ENCODE measurements around the gene HAGH.
A peak's percentile ranks its signal among the peaks of the same experiment; 100 is the strongest.

Gene HAGH

GRCh38 chr16:1772362-1772907, 54.2 kb downstream of the HAGH start, which contains the start of gene EME2:
TSS of gene EME2 (plus strand) at chr16:1772810. CDS start at chr16:1773228, 418 bp downstream.
- no peak for DNase-seq

- DNase-seq: no peak
Measured at GRCh38 chr16:1771864-1772361, 54.7 kb downstream of the HAGH start.

DNA sequence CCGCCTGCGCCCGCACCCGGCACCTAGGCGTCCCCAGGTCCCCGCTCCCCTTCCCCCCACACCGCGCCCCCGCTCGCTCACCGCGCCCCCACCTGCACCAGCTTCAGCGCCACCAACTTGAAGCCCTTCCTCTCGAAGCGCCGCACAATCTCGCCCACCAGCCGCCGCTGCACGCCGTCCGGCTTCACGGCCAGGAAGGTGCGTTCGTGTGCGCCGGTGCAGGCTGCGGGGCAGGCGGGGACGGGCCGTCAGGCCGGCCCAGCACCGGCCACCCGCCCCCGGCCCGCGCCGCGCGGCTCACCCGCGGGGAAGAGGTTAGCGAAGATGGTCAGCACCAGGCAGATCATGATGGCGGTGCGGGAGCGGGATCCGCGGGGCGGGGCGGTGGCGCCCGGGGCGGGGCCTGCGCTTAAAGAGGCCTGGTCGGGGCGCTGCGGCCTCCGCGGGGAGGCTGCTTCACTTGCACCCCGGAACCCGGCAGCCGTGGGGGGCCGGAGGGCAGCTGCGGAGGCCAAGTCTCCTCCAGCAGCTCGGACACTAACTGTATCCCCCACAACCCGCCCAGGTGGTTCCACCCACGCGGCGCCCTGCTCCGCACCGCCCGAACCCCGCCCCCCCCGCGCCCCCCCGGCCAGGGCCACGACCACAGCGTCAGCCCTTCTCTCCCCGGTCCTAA, 55.3 kb downstream of the HAGH start, which contains the start of gene NME3:
NME3 (minus strand) TSS at position 356 of the 676 bp plus-strand sequence; CDS start at position 347, 9 bp downstream.
- DNase-seq: no peak

GRCh38 chr16:1770328-1771187, 56.1 kb downstream of the HAGH start:
- peak; percentile 55 for DNase-seq

- no peak for DNase-seq
Measured at GRCh38 chr16:1769402-1770300, 57.0 kb downstream of the HAGH start.

- DNase-seq: no peak
Measured at GRCh38 chr16:1768767-1769401, 57.7 kb downstream of the HAGH start.

DNA sequence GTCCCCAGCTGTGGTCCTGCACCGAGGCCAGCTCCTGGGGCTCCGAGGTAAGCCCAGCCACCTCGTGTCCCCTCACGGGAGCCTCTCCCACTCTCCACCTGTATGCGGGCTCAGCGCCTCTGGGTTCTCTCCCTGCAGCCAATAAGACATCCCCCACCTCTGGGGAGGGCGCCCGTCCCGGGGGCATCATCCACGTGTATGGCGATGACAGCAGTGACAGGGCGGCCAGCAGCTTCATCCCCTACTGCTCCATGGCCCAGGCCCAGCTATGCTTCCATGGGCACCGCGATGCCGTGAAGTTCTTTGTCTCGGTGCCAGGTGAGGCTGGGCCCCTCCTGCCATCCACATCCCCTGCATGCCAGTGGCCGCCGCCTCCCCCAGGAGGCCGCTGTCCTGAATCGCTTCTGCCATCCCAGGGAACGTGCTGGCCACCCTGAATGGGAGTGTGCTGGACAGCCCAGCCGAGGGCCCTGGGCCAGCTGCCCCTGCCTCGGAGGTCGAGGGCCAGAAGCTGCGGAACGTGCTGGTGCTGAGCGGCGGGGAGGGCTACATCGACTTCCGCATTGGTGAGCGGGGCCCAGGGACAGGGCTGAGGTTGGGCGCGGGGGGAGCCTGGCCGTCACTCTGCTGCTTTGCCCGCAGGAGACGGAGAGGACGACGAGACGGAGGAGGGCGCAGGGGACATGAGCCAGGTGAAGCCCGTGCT, 58.4 kb downstream of the HAGH start:
- DNase-seq: no peak

DNA sequence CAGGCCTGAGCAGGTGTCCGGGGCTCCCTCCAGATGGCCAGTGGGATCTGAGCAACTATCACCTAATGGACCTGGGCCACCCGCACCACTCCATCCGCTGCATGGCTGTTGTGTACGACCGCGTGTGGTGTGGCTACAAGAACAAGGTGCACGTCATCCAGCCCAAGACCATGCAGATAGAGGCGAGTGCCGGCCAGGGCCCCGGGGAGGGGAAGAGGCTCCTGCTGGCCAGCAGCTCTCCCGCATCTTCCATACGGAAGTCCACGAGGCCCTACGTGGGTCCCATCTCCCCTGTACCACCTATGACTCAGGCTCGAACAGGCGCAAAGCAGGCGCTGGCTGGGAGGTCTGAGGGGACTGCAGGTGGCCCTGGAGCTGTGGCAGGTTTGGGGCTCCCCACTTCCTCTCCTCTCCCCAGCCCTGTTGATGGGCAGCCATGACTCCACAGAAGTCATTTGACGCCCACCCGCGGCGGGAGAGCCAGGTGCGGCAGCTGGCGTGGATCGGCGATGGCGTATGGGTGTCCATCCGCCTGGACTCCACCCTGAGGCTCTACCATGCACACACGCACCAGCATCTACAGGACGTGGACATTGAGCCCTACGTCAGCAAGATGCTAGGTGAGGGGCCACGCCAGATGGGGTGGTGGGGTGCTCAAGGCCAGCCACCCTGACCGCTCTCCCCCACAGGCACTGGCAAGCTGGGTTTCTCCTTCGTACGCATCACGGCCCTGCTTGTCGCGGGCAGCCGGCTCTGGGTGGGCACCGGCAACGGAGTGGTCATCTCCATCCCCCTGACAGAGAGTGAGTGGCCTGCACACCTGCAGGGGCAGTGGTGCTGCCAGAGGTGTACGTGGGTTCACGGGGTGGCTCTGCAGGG, 59.3 kb downstream of the HAGH start:
- DNase-seq: no peak

DNA sequence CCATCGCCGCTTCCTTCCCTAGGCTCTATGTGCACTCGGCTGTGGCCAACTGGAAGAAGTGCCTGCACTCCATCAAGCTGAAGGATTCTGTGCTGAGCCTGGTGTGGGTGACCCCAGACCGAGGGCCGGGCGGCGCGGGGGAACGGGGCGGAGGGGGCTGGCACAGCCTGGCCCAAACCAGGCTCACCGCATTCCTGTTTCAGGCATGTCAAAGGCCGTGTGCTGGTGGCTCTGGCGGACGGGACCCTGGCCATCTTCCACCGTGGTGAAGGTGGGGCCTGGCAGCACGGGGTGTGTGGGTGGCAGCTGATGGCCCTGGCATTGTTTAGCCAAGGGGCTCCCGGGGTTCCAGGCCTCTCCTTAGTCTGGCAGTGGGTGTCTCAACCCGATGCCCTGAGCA, 59.9 kb downstream of the HAGH start:
- DNase-seq: no peak

DNA sequence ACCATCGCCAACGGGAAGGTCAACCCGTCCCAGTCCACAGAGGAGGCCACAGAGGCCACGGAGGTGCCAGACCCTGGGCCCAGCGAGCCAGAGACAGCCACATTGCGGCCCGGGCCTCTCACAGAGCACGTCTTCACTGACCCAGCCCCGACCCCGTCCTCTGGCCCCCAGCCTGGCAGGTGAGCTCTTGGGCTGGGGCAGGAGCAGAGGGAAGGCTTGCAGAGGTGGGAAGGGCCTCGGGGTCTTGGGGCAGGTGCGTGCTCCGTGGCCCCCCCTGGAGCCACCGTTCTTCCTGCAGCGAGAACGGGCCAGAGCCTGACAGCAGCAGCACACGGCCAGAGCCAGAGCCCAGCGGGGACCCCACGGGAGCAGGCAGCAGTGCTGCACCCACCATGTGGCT, 60.4 kb downstream of the HAGH start:
- DNase-seq: no peak

DNA sequence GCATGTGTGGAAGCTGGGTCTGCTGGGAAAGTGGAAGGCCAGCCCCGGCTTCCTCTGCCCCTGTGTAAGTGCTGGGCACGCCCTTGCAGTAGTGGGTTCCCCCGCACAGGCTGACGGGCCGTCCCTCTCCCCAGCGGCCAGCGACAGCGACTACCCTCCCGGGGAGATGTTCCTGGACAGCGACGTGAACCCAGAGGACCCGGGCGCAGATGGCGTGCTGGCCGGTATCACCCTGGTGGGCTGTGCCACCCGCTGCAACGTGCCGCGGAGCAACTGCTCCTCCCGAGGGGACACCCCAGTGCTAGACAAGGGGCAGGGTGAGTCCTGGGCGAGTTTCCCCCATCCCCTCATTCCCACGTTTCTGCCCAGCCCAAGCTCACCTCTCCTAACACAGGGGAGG, 60.8 kb downstream of the HAGH start:
- DNase-seq: no peak

- DNase-seq: no peak
Measured at GRCh38 chr16:1764971-1765370, 61.7 kb downstream of the HAGH start.

- DNase-seq: no peak
Measured at GRCh38 chr16:1763521-1764511, 62.8 kb downstream of the HAGH start.

DNA sequence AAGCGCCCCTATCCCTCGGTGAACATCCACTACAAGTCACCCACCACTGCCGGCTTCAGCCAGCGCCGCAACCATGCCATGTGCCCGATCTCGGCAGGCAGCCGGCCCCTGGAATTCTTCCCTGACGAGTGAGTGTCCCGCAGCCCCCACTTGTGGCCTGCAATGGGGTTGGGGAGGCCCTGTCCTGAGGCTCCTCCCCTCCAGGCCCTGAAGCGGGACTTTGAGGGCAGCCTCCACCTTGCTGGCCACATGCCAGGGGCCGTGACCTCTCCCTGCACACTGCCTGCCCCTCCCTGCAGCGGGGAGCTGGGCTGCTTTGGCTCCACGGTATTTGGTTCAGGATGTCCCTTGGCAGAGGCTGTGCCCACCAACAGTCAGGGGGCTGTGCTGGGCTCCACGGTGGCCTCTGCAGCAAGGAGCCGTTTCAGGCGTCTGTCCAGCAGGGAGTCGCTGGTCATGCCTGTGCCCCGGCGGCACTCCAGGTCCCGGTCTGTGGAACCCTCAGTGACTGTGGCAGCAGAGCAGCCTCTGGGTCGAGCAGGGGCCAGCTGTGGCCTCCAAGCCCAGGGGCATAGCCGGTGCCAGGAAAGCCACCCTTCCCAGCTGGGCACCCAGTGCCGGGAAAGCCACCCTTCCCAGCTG, 63.6 kb downstream of the HAGH start:
- no peak for DNase-seq

GRCh38 chr16:1762196-1762878, 64.3 kb downstream of the HAGH start:
- DNase-seq: no peak

DNA sequence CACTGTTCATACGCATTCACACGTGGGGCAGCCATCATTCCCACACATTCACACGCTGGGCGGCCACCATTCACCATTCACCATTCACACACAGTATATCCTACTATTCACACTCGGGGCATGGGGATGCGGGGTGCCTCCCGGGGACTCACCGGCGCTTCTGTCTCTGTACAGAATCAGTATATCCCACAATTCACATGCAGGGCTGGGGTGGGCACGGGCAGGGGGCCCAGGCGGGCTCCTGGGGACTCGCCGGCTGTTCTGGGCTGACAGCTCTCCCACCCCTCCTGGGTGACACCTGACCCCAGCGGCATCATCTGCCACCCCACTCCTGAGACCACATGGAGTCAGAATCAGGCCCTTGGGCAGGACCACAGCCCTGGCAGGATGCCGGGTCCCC, 64.9 kb downstream of the HAGH start:
- DNase-seq: no peak

GRCh38 chr16:1760911-1761310, 65.7 kb downstream of the HAGH start:
- no peak for DNase-seq

DNA sequence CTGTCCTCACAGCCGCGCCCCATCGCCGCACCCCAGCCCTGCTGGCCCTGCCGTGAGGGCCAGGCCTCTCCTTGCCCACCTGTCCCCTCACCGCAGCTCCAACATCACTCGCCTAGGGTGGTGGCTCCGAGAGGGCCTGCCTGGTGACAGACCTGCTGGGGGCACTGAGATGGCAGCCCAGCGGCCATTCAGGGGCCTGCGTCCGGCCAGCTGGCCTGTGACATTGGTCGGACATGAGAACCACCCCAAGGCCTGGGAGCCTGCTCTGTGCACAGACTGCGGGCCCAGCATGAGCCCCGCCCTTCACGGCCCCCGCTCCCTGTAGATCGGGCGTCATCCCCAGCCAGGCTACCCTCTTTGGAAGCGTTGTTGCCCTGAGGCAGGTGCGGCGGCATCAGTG, 67.1 kb downstream of the HAGH start:
- no peak for DNase-seq
